NB4 (cell line): Measurements from ENCODE around the gene PAFAH1B2.

Source experiments
- TF ChIP-seq, protein P1 (sequence below): IDR thresholded peaks from one replicate; pipeline ENCODE4 v1.5.1; 2012; ENCODE audit warnings: low read depth, low read length
- TF ChIP-seq, protein P2 (sequence below): IDR thresholded peaks from 2 replicates; pipeline ENCODE4 v1.6.1; 2011; ENCODE audit warnings: low read depth, low read length

DNA sequence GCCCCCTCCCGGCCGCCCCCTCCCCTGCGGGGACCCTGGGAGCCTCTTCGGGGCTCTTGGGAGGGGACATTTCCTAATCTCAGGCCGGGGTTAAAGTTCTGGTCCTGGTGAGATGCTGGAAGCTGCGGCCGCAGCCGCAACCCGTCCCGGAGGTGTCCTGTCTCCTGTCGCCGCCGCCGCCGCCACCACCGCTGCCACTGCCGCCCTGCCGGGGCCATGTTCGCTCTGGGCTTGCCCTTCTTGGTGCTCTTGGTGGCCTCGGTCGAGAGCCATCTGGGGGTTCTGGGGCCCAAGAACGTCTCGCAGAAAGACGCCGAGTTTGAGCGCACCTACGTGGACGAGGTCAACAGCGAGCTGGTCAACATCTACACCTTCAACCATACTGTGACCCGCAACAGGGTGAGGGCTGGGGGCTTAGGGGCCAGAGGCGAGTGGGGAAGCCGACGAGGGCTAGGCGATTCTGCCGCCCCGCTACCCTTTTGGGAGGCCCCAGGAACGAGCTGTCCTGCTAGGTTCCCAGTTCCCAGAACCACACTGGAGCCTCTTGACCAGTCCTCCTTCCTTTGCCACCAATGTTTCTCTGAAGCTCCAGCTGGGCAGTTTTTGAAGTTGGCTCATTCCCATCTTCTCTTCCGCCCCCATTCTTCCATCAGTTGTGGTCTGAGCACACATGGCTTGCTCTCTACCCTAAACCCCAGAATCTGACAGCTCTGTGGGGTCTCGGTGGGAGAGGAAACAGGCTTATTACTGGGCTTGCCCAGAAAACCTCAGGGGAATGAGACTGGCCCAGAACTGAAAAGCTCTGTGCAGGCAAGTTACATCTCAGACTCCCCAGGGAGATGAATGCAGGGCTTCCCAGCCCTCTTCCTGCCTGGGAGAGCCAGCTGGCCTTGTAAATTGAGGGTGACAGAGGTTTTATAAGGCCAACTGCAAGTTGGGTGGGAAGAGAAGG, 35.2 kb downstream of the PAFAH1B2 start:
- TF ChIP-seq, protein P1, sequence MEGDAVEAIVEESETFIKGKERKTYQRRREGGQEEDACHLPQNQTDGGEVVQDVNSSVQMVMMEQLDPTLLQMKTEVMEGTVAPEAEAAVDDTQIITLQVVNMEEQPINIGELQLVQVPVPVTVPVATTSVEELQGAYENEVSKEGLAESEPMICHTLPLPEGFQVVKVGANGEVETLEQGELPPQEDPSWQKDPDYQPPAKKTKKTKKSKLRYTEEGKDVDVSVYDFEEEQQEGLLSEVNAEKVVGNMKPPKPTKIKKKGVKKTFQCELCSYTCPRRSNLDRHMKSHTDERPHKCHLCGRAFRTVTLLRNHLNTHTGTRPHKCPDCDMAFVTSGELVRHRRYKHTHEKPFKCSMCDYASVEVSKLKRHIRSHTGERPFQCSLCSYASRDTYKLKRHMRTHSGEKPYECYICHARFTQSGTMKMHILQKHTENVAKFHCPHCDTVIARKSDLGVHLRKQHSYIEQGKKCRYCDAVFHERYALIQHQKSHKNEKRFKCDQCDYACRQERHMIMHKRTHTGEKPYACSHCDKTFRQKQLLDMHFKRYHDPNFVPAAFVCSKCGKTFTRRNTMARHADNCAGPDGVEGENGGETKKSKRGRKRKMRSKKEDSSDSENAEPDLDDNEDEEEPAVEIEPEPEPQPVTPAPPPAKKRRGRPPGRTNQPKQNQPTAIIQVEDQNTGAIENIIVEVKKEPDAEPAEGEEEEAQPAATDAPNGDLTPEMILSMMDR, result no peak
- TF ChIP-seq, protein P2, sequence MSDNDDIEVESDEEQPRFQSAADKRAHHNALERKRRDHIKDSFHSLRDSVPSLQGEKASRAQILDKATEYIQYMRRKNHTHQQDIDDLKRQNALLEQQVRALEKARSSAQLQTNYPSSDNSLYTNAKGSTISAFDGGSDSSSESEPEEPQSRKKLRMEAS, result no peak
